Muscle layer of duodenum (tissue), 2 donors: ENCODE results near the gene GMPS.

Experiments used
- H3K27ac ChIP-seq: one replicate; pipeline ENCODE4 v1.7.0; 2013; ENCODE audit warnings: mild to moderate bottlenecking, low read length
- H3K27me3 ChIP-seq: one replicate; pipeline ENCODE4 v1.7.0; 2013; ENCODE audit warnings: low read depth, mild to moderate bottlenecking, control low read depth, low read length
- H3K36me3 ChIP-seq, 2 donors: one replicate each; pipeline ENCODE4 v1.7.0; 2013; ENCODE audit warnings: low read length in 2 of 2, control low read depth in 1 of 2, mild to moderate bottlenecking in 1 of 2; ENCODE audit not compliant: insufficient read depth in 2 of 2, control insufficient read depth in 1 of 2
- H3K4me1 ChIP-seq, 2 donors: one replicate each; pipeline ENCODE4 v1.7.0; 2013; ENCODE audit warnings: low read length in 2 of 2, mild to moderate bottlenecking in 2 of 2, control low read depth in 1 of 2, moderate library complexity in 1 of 2; ENCODE audit not compliant: insufficient read depth in 2 of 2, control insufficient read depth in 1 of 2
- H3K4me3 ChIP-seq, 2 donors: one replicate each; pipeline ENCODE4 v1.7.0; 2013; ENCODE audit warnings: low read length in 2 of 2, low read depth in 1 of 2, mild to moderate bottlenecking in 1 of 2
- H3K9me3 ChIP-seq, 2 donors: one replicate each; pipeline ENCODE4 v1.7.0; 2013; ENCODE audit warnings: low read length in 2 of 2, control low read depth in 1 of 2, mild to moderate bottlenecking in 1 of 2; ENCODE audit not compliant: control insufficient read depth in 1 of 2
- donor health status: healthy.

GMPS gene

DNA sequence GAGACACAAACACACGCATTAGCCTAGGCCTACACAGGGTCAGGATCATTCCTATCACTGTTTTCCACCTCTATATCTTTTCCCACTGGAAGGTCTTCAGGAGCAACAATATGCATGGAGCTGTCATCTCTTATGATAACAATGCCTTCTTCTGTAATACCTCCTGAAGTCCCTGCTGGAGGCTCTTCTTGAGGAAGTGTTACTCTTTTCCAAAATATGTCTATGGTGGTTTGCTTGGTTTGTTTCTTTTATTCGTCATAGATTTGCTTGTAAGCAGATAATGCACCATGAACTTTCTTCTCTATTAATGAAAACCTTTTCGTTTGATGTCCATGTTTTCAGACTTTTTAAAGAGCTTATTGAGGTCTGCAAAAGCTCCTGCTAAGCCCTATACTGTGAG lies 109.3 kb downstream of the GMPS start:
- no peaks in the 10 kb centered on the region for H3K27me3 ChIP-seq
- no peaks in the 10 kb centered on the region for H3K36me3 ChIP-seq
- H3K4me1 ChIP-seq: no peaks in the 10 kb centered on the region
- H3K9me3 ChIP-seq: no peaks in the 10 kb centered on the region
- no peak overlapping the region for H3K27ac ChIP-seq
- H3K4me3 ChIP-seq: no peak overlapping the region

DNA sequence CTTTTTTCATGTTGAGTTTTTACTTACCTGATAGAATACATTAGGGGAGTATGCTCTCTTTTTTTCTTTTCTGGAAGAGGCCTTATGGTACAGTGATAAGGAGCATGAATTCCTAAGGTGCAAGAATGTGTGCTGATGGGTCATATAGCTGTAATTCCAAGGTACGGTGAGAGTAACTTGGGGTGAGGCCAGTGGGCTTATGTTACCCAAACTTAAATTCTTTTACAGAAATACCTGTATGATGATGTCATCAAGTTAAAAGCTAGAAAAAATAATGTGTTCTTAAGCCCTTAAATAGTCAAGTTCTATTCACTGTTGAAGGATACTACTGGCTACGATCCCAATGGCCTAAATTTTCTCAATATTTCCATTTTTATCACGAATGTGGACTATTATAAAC lies 111.2 kb downstream of the GMPS start:
- H3K27ac ChIP-seq: no peak overlapping the region
- H3K4me1 ChIP-seq: no peaks in the 10 kb centered on the region
- H3K9me3 ChIP-seq: no peaks in the 10 kb centered on the region
- H3K36me3 ChIP-seq: no peaks in the 10 kb centered on the region
- H3K4me3 ChIP-seq: no peak overlapping the region
- no peaks in the 10 kb centered on the region for H3K27me3 ChIP-seq

DNA sequence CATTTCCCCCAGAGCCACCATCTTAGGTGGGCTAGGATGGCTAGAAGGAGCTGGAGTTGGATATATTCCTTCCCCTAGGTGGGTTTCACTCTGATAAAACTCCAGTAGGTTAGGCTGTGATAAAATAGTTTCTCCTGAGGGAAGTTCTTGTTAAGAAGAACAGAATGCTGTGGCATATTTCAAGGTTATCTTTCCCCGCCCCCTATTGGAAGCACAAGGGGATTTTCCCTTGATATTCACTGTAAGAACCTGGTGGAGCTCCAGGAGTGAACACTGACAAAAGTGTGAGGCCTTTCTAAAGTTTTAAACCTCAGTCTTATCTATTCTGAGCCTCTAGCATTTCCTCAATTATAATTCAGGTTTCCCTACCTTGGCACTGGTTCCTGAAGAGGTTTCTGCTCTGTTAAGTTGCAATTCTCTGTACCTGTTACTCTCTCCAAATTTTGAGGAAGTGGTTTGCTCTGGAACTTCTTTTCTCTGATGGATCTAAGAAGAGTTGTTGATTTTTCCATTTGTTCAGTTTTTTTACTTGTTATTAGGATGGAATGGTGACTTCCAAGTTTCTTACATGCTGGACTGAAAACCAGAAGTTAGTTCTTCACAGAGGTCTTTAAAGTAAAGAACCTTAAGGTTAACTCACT lies 113.5 kb downstream of the GMPS start:
- Histone ChIP-seq H3K9me3 (no peaks in the 10 kb centered on the region), H3K4me1 (no peaks in the 10 kb centered on the region), H3K27ac (no peak overlapping the region), H3K36me3 (no peaks in the 10 kb centered on the region), H3K27me3 (no peaks in the 10 kb centered on the region), H3K4me3 (no peak overlapping the region)

DNA sequence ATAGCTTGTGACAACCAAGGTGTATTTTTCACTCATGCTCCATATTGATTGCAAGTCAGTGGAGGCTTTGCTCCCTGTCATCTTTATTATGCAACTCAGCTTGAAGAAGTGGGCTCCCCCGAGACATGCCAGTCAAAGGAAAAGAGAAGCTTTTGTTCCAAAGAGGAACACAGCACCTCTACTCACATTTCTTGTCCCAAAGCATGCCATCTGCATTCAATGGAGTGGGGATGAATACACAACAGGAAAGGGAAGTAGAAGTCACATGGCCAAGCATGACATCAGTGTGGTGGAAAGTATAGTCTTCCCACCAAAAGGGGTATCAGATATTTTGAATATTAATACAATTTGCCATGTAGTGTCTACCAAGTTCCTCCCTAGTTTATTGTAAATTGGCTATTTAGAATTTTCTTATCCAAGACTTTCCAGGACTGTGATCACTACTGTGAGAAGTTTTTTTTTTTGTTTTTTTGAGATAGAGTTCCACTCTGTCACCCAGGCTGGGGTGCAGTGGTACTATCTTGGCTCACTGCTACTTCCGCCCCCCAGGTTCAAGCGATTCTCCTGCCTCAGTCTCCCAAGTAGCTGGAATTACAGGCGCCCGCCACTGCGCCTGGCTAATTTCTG lies 114.5 kb downstream of the GMPS start:
- no peak overlapping the region for H3K27ac ChIP-seq
- no peaks in the 10 kb centered on the region for H3K36me3 ChIP-seq
- no peaks in the 10 kb centered on the region for H3K27me3 ChIP-seq
- H3K4me1 ChIP-seq: no peaks in the 10 kb centered on the region
- H3K9me3 ChIP-seq: no peaks in the 10 kb centered on the region
- no peak overlapping the region for H3K4me3 ChIP-seq

DNA sequence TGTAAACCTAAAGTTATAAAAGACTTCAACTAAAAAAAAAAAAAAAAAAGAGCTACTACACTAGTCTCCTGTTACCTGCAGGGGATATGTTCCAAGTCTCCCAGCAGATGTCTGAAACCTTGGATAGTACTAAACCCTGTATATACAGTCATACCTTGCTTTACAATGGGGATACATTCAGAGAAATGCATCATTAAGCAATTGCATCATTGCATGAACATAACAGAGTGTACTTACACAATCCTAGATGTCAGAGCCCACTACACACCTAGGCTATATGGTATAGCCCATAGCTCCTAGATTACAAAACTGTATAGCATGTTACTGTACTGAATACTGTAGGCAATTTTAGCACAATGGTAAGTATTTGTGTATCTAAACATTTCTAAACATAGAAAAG lies 119.1 kb downstream of the GMPS start:
- no peaks in the 10 kb centered on the region for H3K36me3 ChIP-seq
- H3K27ac ChIP-seq: no peak overlapping the region
- H3K27me3 ChIP-seq: no peaks in the 10 kb centered on the region
- H3K4me3 ChIP-seq: no peak overlapping the region
- H3K4me1 ChIP-seq: peaks cover 0 to 5% of the 10 kb centered on the region in 2 donors
- no peaks in the 10 kb centered on the region for H3K9me3 ChIP-seq

DNA sequence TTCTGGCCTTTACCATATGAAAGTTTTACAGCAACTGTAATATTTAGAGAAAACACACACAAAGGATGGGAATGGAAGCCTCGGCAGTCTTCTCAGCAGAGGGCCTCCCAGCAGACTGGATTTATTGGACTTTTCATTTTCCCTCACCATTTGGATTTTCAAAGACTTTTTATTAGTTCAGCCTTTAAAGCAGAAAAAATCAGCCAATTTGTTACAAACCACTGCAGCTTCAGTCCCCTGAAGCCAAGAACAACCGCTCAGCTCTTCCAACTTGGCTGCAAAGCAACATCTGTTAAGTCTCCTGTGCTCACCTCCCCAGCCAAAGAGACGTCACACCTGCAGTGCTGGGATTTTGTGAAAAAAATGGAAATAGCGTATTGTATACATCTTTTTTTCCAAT lies 120.8 kb downstream of the GMPS start:
- H3K27me3 ChIP-seq: no peaks in the 10 kb centered on the region
- peaks cover 0 to 10% of the 10 kb centered on the region in 2 donors for H3K4me1 ChIP-seq
- H3K4me3 ChIP-seq: no peak overlapping the region
- no peaks in the 10 kb centered on the region for H3K36me3 ChIP-seq
- H3K9me3 ChIP-seq: no peaks in the 10 kb centered on the region
- H3K27ac ChIP-seq: no peak overlapping the region

DNA sequence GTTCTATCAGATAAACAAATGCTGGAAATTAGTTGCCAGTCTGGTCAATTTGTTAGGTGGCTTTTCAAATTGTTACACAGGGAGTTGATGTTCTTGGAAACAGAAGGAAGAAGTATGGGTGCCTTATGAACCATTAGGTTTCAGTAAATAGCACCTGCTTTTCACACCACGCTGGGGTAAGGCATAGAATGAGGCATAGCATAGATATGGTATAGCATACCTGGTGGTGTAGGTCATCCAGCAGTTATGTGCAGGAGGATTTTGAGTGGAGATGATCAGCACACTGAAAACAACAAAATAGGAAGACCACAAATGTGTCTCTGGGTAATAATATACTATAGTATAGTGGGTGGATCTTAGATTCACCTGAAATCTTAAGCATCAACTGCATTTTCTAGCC lies 121.4 kb downstream of the GMPS start:
- no peaks in the 10 kb centered on the region for H3K36me3 ChIP-seq
- no peak overlapping the region for H3K4me3 ChIP-seq
- H3K27ac ChIP-seq: no peak overlapping the region
- no peaks in the 10 kb centered on the region for H3K9me3 ChIP-seq
- peaks cover 0 to 10% of the 10 kb centered on the region in 2 donors for H3K4me1 ChIP-seq
- no peaks in the 10 kb centered on the region for H3K27me3 ChIP-seq
